HG03139 (cell line): Measurements from ENCODE around the gene HTR7.

Experiments used
- ATAC-seq: cut with Tn5 transposase; IDR thresholded peaks from one replicate; pipeline ENCODE4 v1.9.1; 2021; ENCODE audit not compliant: unreplicated experiment

HTR7 gene

GRCh38 chr10:90806677-90807076 lies 51.2 kb downstream of the HTR7 start:
- no peak for ATAC-seq

DNA sequence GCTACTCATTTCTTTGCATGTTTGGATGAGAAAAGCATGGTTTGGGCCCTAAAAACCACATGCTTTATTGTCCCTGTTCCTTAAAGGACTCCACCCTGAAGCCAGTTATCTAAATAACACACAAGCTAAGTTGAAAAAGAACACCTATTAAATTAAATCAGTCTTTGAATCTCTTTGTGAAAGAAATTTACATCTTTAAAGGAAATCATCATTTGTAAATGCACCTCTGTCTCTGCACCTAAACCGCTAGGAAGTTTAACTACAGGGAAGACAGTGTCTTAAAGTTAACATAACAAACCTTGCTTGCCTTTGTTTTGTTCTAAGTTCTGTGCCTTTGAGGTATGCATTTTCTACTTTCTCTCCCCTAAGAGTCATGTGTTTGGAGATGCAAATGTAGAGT lies 52.6 kb downstream of the HTR7 start:
- ATAC-seq, result no peak

- ATAC-seq, result no peak
Measured at GRCh38 chr10:90804354-90804753, 53.5 kb downstream of the HTR7 start.

DNA sequence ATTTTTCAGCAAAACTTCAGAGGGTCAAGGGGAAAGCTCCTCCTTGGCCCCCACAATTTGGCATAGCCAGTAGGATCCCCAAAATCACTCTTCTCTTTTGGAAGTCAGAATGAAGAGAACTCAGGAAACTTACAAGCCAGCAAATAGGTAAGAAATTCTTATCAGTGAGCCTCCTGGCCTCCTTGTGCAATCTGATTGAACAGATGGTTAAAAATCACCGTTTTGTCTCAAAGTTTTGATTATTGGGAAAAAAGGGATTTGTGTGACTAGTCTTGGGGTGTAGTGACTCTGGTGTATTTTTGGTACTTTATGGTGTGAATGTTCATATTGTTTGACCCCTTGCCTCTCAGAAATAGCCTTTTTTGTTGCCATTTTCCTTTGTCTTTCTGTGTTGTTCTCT lies 56.2 kb downstream of the HTR7 start:
- no peak for ATAC-seq

DNA sequence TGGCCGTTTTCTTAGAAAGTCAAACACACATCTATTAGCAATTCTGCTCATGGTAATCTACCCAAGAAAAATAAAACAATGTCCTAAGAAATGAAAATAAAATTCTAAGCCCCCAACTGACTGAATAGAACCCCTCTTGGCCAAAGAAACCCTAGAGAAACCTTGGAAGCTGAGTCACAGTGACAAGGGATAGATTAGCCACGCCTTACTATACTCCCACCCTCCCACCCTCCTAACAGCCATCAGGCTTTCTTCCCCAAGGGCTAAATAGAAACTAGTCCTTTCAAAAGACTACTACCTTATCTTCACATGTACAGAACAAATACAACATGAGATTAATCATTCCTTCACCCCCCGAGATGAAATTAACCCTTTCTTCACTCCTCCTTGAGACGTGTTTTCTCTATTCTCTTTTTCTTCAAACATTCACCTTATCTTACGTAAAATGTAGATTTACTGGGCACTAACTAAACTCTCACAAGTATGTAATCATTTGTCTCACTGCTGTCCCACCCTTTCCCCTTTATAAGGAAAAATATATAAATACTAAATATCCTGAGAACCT lies 57.5 kb downstream of the HTR7 start:
- ATAC-seq, result no peak

GRCh38 chr10:90799172-90799571 lies 58.7 kb downstream of the HTR7 start:
- no peak for ATAC-seq

- ATAC-seq, result no peak
Measured at GRCh38 chr10:90798482-90798881, 59.4 kb downstream of the HTR7 start.

- ATAC-seq, result no peak
Measured at GRCh38 chr10:90790422-90790821, 67.4 kb downstream of the HTR7 start.

DNA sequence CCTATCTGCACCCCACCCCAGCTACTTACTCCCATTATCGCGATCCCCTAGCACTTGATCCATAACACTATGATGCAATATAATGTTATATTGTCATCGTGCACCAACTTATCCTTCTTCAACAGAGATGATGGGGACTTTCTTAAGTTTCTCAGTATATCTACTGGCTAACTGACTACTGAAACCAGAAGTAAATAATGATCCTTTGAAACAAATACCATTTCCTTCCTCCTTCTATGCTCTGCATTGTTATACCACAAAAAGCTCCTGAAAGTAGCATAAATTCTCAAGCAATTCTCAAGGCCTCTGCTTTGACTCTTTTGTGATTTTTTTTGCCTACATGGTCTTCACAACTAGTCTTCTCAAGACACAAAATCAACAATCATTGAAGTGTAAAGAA lies 68.9 kb downstream of the HTR7 start:
- peak; percentile 69 for ATAC-seq

DNA sequence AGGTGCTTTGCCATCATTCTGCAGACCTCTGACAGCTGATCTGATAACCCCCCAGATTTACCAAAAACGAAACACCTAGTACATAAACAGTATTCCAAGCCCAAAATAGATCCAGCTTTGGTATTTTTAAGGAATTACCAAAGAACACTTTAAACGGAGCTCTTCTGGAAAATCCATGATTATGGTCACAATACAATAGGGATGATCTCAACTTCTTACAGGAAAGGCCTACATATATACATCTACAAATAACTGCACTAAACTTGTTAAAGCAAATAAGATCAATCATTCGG lies 69.7 kb downstream of the HTR7 start:
- no peak for ATAC-seq

GRCh38 chr10:90787393-90788198 lies 70.2 kb downstream of the HTR7 start:
- no peak for ATAC-seq

DNA sequence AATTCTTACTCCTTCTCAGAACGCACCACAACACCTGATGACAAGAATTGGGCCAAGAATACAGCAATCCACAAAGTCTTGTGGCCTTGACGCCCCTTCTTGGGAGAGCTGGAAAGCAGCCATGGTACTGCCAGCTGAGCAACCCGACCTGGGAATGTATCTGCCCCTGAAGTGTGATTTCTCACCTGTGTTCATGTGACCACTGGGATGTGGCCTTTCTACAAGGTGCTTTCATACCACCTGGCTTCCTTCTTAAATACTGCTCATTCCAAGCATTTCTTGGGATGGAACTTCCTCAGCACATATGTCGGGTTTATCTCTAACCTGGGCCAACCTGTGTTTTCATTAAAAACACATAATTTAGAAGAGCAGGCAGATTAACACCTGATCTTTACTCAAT lies 72.1 kb downstream of the HTR7 start:
- no peak for ATAC-seq

GRCh38 chr10:90784771-90785170 lies 73.1 kb downstream of the HTR7 start:
- no peak for ATAC-seq

DNA sequence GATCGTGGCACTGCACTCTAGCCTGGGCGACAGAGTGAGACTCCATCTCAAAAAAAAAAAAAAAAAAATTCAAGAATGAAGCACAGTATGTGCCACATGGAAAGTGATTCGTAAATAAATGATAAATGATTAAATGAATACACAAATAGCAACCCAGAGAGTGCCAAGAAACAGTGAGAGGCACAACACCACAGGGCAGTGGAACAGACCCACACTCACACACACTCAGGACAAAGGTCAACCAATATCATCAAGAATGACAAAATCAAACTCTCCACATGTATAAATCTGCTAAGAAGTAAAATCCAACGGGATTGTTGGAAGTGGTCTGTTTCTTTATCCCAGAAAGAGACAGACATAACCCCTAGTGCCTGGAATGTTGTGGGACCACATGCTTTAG lies 77.4 kb downstream of the HTR7 start:
- no peak for ATAC-seq

DNA sequence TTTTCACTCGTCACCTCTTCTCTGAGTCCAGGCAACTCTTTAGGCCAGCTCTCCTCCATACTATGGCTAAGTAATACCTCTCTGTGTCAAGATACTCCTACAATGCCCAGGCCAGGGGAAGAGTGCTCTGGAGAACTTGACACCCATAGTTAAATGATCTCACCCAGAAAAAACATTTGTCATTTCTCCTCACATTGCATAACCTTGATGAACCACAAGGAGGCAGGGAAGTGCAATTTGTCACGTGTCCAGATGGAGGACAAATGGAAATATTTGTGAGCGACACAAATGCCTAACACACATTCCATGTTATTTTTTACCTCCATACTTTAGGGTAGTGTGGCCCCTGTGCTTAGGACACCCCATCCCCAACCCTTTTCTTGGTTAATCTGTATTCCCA lies 78.3 kb downstream of the HTR7 start:
- no peak for ATAC-seq

DNA sequence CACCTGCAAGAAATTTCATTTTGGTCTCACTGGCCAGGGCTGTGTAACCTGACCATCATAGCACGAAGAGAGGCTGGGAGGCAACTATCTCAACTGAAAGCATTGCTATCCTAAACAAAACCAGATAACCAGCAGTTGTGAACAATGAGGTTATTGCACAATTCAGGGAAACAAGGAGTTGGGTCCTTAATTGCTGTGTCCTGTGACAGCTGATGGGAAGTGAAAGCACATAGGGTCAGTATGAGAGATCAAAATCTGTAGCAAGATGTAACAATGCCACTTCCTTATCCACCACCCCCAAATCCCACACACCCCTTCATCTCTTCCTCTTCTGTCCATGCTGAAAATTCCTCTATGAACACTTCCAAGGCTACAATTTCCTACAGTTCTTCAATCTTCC lies 80.2 kb downstream of the HTR7 start:
- no peak for ATAC-seq

- no peak for ATAC-seq
Measured at GRCh38 chr10:90775351-90776028, 82.3 kb downstream of the HTR7 start.

GRCh38 chr10:90769946-90770841 lies 87.6 kb downstream of the HTR7 start:
- no peak for ATAC-seq

DNA sequence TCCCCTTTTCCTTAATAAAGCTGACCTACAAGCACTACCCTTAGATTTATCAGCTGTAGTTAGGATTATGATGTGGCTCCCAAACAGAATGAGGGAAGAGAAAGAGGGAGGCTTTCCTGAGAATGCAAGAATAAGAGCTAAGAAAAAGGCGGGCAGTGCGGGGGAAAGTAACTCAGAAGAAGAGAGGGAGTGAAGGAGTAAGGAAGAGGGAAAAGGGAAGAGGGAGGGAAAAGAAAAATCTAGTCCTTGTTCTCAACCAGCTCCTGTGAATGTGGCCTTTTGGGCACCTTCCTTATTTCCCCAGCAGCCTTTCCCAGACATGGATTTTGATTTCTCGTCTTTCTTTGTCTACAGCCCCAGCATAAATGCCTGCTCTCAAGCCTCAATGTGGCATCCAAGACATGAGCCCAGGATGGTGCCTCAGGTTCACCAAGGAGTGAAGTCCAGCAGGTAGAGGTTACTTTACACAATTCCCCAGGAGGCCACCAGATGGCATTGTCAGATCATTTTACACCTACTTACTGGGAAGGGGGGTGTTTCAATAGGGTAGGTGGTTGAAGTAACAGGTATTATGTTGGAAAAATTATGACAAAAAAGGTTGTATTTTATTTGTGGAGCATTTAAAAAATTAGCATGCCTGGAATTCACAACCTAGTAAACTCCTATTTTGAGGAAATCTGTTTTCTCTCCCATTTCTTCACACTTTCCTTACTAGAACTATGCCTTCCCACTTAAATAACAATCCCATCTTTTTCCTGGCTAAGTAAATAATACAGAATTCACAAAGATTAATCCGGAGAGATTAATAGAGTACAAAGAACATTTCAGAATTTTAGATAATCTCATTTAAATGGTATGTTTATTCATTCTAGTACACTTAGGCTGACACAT lies 106.5 kb downstream of the HTR7 start:
- ATAC-seq, result no peak

- no peak for ATAC-seq
Measured at GRCh38 chr10:90746829-90747228, 111.0 kb downstream of the HTR7 start.

GRCh38 chr10:90745565-90745964 lies 112.3 kb downstream of the HTR7 start:
- no peak for ATAC-seq
